ENCODE data around the gene ADAM17. TPM values are rescaled to one million over a fixed set of nuclear protein-coding genes. Genes with fewer than 3 reads are reported as not detected.

The ADAM17 gene
- total and polyA plus RNA-seq, 9 of the 15 experiments (the other 6 are each of a cell fraction or from before 2014, with no cell fraction given): 5.8 to 30.0 (median 19.0) TPM

- Histone ChIP-seq H3K79me2 (ENCODE audit: control insufficient read depth, insufficient read depth, low read length) (0 out of 3 replicates have a peak, but pooled peaks cover 2% of the 10 kb centered on the region), H3K27me3 (ENCODE audit: control insufficient read depth in 2 of 2, insufficient read depth in 2 of 2, low read length in 2 of 2) (no peaks in the 10 kb centered on the region), H3K9ac (ENCODE audit: insufficient read depth in 1 of 2, low read depth in 2 of 2, low read length in 2 of 2) (no peak overlapping the region), H3K9me1 (ENCODE audit: control insufficient read depth, insufficient read depth, low read length) (no peaks in the 10 kb centered on the region), H3K27ac (ENCODE audit: extremely low read depth, low read depth, low read length) (no peak overlapping the region), H4K20me1 (replicated peaks; ENCODE audit: control insufficient read depth, insufficient read depth, low read length) (no peaks in the 10 kb centered on the region), H3K9me3 (replicated peaks; ENCODE audit: control insufficient read depth, insufficient read depth, low read depth, low read length) (no peaks in the 10 kb centered on the region), H3K4me2 (ENCODE audit: insufficient read depth, low read length) (no peak overlapping the region), H2AFZ (ENCODE audit: low read depth, low read length) (no peak overlapping the region), H3K4me3 (no peak overlapping the region), H3K36me3 (ENCODE audit: control insufficient read depth, insufficient read depth, low read length) (peaks cover 37% of the 10 kb centered on the region), H3K4me1 (replicated peaks in 1 of 2; ENCODE audit: control insufficient read depth in 2 of 2, insufficient read depth in 2 of 2, low read length in 2 of 2) (no peaks in the 10 kb centered on the region; a peak in 1 of 5 replicates)
- 83% methylated on average over 5 of the region's 5 CpGs for WGBS (ENCODE audit: insufficient coverage, low coverage, missing lambda C conversion rate)
- no peak for TF ChIP-seq MAX (CRISPR knock-in tag; IDR thresholded peaks at IDR 0.05)
- no peak for TF ChIP-seq PTTG1 (tag; IDR thresholded peaks at IDR 0.05; ENCODE audit: low read depth)
- TF ChIP-seq ZHX1 (conservative IDR thresholded peaks at IDR 0.05; ENCODE audit: low read length): no peak
- no peak for TF ChIP-seq KLF6 (CRISPR knock-in tag; IDR thresholded peaks at IDR 0.05; ENCODE audit: borderline replicate concordance)
- no peak for TF ChIP-seq CBFA2T3 (IDR thresholded peaks at IDR 0.05)
- no peak for TF ChIP-seq E2F1 (CRISPR knock-in tag; IDR thresholded peaks at IDR 0.05)
- TF ChIP-seq FOXK1 (CRISPR knock-in tag; IDR thresholded peaks at IDR 0.05; ENCODE audit: borderline replicate concordance): no peak
- TF ChIP-seq C11orf30 (IDR thresholded peaks at IDR 0.05; ENCODE audit: low read depth): peak; percentile 36; the same call in 1 of the 2 replicates
- no peak for TF ChIP-seq TEAD2 (tag; IDR thresholded peaks at IDR 0.05)
- no peak for TF ChIP-seq POLR2H (tag; IDR thresholded peaks at IDR 0.05; ENCODE audit: low read depth)
- no peak for TF ChIP-seq ZNF311 (CRISPR knock-in tag; IDR thresholded peaks at IDR 0.05)
- TF ChIP-seq CUX1 (CRISPR knock-in tag; IDR thresholded peaks at IDR 0.05): no peak
- TF ChIP-seq CREM (IDR thresholded peaks at IDR 0.05; ENCODE audit: low read depth): no peak
- peak; percentile 62; the same call in 1 of the 2 replicates for TF ChIP-seq ZNF316 (IDR thresholded peaks at IDR 0.05)
- TF ChIP-seq ZNF785 (CRISPR knock-in tag; IDR thresholded peaks at IDR 0.05): no peak
- DNase-seq (ENCODE audit: extremely low read depth in 1 of 4, low spot score in 3 of 4): no peak
- ChIA-PET POLR2A (interaction anchor here (0.6 to 0.7 kb wide), 2 partner anchors 41 to 306 kb away, joined by 3 read pairs; no protein-coding TSS in a partner anchor), CTCF (ENCODE audit: low intra/inter-chr PET ratio) (no interaction called here)
- intact Hi-C loops (cut with micrococcal nuclease): no loop called here
- BruUV-seq (replicated peaks): no TSS peak
- in situ Hi-C loops (cut with MboI): no loop called here
- no peak for FAIRE-seq
- ATAC-seq: no peak
Observed at GRCh38 chr2:9582624-9583023, 27.0 kb upstream of the ADAM17 start.
